Measurements from ENCODE around the gene CPT1A.

- TF ChIP-seq CTCF (IDR thresholded peaks at IDR 0.05) = 0 out of 2 replicates have a peak, but pooled peaks have one; percentile 22
- no peak for TF ChIP-seq REST (IDR thresholded peaks at IDR 0.05; ENCODE audit: low read depth, low read length)
- no peak for TF ChIP-seq POLR2AphosphoS5 (IDR thresholded peaks at IDR 0.05; ENCODE audit: low read depth, low read length)
- TF ChIP-seq USF2 (IDR thresholded peaks at IDR 0.05; ENCODE audit: borderline replicate concordance, low read depth, low read length) = no peak
- TF ChIP-seq SMC3 (IDR thresholded peaks at IDR 0.05; ENCODE audit: low read depth, low read length) = no peak
- TF ChIP-seq YY1 (IDR thresholded peaks at IDR 0.05; ENCODE audit: low read depth) = no peak
These were observed 9.1 kb downstream of the CPT1A start for GRCh38 chr11:68832476-68833181.

All from SK-N-SH (cell line).